Skin epidermis (tissue), 12 donors: ENCODE data around the gene WDFY4.

Experiments used
- H3K27ac ChIP-seq, 21 experiments: fragments of 200-600 bp; sonication (generic) in 11 of 21; one replicate each; pipeline ENCODE4 v1.5.0; 2020; ENCODE audit warnings: mild to moderate bottlenecking in 3 of 21, inconsistent platforms in 2 of 21, moderate library complexity in 2 of 21
- H3K4me3 ChIP-seq, 7 experiments: fragments of 200-600 bp; sonication (generic) in 2 of 7; one replicate each; pipeline ENCODE4 v1.5.0; 2020; ENCODE audit warnings: inconsistent platforms in 2 of 7, mild to moderate bottlenecking in 2 of 7, moderate library complexity in 1 of 7

The WDFY4 gene

DNA sequence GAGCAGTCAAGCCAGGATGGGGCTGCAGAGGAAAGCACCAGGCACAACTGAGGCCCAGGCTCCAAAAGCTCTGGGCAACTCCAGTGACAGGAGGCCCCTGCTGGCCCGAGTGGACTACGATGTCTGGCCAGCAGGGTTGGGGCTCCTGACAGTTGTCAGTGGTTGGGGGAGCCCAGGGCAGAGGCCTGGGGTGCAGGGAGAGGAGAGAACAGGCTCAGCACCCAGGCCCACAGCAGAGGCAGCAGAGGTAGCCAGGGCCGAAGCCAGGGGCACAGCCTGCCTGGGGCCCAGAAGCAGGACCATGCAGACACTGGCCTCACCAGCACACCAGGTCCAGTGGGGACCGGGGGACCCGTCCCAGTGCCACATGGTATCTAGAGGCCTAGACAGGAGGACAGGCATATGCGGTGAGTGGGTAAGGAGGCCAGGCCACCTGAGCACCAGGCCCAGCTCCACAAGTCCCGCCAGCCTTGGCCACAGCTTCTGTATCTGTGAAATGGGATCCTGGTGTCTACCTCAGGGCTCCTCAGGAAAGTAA is 301.0 kb downstream of the WDFY4 start:
- no peak overlapping the region for H3K27ac ChIP-seq
- no peak overlapping the region for H3K4me3 ChIP-seq

DNA sequence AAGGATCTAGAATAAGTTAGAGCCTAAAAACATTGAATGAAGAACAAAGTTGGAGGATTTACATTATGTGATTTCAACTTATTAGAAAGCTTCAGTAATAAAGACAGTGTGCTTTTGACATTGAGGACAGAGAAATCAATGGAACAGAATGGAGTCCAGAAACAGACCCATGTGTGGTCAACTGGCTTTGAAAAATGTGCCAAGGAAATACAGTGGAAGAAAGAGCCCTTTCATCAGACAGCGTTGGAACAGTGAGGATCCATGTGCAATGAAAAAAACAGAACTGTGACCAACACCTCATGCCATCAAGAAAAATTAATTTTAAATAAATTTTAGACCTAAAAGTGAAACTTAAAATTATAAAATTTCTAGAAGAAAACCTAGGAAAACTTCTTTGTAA is 305.6 kb downstream of the WDFY4 start:
- H3K27ac ChIP-seq: no peak overlapping the region

DNA sequence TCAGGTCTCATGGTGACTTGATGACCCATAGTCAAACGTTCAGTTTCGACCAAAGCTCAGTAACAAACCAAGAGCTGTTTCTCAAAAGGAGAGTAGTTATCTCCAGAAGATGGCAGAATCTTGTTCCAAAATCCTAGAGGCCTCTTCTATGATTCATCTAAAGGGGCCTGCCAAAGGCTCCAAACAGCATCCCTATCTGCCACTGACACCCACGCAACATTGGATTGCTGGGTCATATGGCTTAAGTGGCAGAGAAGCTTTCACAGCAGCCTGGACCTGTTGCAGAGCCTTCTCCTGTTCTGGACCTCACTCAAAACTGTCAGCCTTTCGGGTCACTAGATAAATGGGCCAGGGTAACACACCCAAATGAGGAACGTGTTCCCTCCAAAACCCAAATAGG is 309.0 kb downstream of the WDFY4 start:
- Histone ChIP-seq H3K4me3 (no peak overlapping the region), H3K27ac (no peak overlapping the region)

More for the DNA sequence above, 305.6 kb downstream of the WDFY4 start:
- H3K4me3 ChIP-seq: no peak overlapping the region

DNA sequence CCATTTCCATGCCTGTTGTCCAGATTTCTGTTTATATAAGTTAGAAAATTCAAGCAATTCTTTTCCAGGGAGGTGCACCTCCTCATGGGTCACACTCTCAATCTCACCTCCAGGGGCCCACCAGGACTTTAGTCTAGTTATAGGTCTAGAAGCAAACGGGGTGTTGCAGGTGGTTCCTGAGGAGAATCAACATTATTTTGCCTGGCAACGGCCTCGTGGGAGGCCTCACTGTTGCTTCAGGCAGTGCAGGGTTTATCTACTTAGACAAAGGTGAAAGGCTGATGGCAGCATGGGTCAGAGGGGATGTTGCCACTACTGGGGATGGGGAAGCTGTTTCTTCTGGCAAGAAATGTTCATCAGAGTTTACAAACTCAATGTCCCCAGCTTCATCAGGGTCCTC is 311.7 kb downstream of the WDFY4 start:
- Histone ChIP-seq H3K27ac (no peak overlapping the region), H3K4me3 (no peak overlapping the region)

DNA sequence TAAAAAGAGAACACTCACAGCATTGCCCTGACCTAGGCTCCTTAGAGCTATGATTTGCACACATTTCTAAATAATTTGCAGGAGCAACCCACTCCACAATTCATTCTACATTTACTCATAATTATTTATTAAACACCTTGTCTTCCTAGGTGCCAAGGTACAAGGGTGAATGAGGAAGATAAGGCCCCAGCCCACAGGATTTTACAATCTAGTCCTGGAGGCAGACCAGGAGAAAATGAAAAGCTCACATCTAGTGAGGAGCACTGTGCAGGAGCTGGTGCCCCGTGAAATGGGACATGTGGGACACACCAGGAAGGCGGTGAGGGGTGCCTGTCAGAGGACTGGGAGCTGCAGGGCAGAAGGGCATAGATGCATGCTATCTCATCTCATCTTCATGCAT is 314.7 kb downstream of the WDFY4 start:
- H3K4me3 ChIP-seq: no peak overlapping the region
- no peak overlapping the region for H3K27ac ChIP-seq

DNA sequence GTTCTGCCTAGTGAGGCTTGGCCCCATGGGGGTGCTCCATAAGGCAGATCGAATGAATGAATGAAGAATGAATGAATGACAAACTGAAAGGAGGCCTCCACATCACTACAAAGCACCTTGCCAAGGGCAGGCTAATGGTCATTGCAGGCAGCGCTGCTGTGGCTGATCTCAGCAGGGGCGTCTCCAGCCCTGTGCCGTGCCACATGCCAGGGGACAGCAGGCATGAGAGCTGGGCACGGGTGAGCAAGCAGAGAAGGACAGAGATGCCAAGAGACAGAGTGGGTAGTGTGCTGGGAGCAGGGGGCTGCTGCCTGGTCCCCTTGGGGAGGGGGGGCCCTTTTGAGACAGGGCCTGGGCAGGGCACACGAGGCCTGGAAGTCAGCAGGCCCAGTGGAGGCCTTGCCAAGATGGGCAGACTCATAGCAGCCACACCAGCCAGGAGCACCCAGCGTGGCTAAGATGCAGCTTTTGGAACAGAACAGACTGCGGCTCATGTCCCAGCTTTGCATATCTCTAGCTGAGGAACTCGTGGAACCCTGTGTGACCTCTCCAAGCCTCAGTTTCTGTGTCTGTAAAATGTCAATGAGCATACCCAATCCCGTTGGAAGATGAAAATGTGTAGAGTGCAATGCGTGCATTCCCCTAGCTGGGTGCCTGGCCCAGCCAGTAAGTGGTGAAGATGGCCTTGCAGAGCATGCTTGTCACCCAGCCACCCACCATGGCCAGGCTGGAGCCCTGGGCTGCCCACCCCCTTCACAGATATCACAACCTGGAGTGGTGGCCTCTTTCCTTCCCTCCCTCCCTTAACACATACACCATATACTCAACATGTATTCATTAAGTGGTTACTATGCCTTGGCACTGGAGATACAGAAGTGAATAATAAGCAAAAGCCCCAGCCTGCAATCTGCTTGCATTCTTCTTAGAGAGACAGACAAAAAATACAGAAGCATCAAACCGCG is 316.0 kb downstream of the WDFY4 start:
- Histone ChIP-seq H3K4me3 (no peak overlapping the region), H3K27ac (no peak overlapping the region)

DNA sequence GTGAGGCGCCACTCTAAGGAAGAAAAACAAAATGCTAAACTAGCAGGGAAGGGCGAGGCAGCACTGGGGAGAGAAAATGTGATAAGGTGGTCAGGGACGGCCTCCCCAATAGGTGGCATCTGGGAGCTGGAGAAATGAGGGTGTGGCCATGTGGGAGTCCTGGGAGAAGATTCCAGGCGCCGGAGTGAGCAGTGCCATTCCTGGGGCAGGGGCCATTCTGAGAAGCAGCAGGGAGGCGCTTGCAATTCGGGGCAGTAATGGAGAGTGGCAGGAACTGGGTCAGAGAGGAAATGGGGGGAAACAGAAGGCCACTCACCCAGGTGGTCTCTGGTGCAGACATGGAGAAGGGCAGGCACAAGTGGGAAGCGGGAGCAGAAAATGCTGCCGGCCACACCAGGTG is 316.7 kb downstream of the WDFY4 start:
- Histone ChIP-seq H3K4me3 (no peak overlapping the region), H3K27ac (no peak overlapping the region)

DNA sequence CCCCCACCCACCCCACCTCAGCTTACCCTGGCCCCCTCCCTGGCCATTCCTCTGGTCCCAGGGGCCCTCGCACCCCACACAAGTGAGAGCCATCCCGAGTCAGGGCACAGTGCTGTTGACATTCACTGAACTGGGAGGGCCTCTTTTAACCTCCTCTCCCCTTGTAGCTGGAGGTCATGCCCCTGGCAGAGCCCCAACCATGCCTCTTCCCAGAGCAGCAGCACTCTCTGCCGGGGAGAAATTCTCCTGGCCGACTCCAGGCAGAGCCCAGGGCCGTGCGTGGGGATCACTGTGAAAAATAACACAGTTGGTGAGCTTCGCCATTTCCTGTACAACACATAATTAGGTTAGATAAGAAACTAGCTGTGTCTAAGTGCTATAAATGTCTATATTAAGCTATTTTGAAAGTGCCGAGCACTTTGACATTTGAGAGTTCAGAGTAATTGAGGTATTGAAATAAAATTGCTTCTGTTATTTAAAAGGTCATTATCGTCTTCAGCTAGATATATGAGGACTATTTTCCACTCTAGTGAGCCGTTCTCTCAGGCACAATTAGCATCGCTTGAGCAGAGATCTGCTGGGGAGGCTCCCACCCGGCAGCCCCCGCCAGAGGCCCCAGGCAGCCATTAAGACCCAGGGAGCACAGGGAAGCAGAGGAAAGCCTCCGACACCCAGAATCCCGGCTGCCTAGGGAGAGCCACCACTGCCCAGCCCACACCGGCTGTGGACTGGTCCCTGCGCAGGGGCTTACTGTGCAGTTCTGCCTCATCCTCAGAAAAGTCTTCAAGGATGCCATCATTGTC is 317.4 kb downstream of the WDFY4 start:
- Histone ChIP-seq H3K4me3 (no peak overlapping the region), H3K27ac (no peak overlapping the region)

DNA sequence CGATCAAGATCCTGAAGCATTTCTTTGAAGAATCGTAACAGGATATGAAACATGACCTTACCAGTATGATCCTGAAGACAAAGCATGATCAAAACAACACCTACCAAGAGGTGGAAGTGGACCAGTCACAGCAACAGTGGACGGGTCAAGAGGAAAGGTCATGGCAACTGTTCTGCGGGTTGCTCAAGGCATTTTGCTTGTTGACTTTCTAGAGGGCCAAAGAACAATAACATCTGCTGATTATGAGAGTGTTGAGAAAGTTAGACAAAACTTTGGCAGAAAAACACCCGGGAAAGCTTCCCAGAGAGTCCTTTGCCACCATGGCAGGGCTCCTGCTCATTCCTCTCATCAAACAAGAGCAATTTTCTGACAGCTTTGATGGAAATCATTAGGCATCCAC is 320.6 kb downstream of the WDFY4 start:
- Histone ChIP-seq H3K4me3 (no peak overlapping the region), H3K27ac (no peak overlapping the region)

DNA sequence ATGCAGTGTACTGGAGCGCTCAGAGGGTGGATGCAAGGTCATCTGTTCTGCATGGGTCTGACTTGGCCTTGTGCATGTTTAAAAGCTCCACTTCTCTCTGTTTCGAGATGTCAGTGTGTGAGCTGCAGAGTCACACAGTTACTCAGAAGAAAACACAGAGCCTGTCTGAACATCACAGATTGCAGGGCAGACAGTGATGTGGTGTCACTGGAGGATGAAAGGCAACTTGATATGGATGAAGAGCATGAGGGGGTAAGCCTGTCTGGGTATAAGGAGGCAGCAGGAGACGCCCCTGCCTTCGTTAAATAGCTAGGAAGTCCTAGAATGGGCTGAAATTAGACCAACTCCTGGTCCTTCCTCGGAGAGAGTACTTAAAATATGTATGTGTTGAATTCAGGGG is 322.5 kb downstream of the WDFY4 start:
- Histone ChIP-seq H3K27ac (no peak overlapping the region), H3K4me3 (no peak overlapping the region)

DNA sequence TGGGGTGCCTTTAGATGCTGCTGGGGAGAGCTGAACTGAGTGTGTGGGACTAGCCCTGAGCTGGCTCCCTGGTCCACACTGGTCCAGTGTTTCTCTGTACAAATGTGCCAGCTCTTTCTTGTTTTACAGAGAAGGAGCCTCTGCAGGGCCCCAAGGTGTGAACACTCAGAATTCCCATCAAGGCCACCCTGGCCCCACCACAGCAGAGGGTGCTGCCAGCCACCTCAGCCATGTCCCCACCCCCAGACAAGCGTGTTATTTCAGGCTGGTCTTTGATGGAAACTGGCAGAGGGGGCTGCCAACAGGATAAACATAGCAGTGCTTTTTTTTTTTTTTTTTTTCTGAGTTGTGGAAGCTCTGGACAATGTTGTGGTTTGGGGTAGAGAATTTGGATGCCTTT is 323.4 kb downstream of the WDFY4 start:
- no peak overlapping the region for H3K27ac ChIP-seq
- no peak overlapping the region for H3K4me3 ChIP-seq

DNA sequence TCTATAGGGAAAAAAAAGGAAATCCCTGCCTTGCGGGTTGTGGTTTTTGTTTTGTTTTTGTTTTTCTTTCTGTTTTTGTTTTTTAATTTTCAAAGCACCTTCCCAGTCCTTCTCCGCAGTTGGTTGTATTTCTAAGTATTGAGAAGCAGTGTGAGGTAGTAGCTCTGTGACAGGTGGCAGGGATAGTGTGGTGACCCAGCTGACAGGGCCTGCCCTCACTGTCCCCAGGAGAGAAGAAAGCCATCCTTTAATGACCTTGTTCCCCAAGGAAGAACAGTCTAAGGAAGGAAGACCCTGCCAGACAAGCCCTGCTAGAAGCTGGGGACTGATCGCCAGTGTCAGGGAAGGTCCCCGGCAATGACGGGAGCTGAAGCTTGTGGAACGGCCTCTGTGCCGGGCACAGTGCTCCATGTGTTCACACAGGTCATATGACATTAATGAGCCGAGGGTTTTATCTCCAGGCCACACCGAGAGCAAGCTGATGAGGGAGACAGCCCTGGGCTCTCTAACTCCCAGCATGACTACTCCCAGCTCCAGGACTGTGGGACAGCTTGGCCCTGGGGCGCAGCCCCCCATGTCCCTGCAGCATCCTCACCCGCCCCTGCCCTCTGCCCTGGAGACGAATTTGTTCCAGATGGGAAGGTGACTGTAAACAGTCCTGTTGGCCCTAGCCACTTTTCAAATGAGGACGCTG is 324.0 kb downstream of the WDFY4 start:
- H3K27ac ChIP-seq: peak overlapping the region in 7 of 21 experiments; percentile 17 to 57 (median 39)
- H3K4me3 ChIP-seq: no peak overlapping the region

DNA sequence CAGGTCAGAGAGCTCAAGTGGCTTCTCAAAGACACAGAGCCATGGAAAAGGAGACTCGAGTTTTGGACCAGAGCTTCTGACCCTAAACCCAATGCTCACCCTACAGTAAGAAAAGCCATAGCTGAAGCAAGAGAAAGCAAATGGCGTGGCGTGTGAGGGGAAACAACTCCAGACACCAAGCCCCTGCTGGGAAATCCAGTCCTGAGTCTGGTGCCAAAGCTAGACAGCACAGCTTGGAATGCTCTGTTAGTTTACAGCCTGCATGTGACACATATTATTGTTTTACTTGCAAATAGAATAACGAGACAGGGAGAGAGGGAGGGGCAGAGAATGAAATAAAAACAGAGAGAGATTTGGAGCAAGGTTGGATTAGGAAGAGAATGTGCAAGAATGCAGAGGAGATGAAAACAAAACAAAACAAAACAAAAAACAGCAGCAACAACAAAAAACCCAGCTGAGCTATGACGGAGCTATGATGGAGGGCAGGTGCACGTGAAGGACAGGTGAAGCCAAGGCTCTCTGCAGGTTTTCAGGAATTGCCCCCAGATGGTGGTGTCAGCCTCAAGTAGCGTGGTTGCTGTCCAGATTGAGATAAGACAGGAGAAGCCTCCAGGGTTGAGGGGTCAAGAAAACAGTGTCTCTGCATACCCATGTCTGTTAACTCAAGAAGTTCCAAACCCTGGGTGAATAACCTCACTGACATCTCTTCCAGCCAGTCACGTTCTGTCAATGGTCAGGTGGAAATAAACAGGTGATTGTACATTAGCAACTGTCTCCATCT is 324.7 kb downstream of the WDFY4 start:
- peak overlapping the region in 5 of 21 experiments; percentile 17 to 57 (median 49) for H3K27ac ChIP-seq
- H3K4me3 ChIP-seq: no peak overlapping the region

DNA sequence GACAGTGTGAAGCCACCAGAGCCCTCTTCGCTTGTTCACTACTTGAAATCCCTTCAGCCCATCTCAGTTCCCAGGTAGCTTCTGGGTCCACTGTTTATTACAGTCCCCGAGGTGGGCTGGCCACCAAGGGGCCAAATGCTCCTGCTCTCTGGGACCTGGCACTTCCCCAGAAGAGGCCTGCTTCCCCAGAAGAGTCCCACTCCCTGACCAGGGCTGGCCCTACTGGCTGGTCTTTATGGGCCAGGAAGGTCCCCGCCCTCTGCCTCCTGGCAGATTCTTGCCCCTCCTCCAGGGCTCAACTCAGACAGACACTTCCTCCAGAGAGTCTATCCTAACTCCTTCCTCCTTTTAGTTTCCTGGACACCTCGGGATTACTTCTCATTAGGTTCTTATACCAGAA is 325.6 kb downstream of the WDFY4 start:
- H3K4me3 ChIP-seq: no peak overlapping the region
- no peak overlapping the region for H3K27ac ChIP-seq

DNA sequence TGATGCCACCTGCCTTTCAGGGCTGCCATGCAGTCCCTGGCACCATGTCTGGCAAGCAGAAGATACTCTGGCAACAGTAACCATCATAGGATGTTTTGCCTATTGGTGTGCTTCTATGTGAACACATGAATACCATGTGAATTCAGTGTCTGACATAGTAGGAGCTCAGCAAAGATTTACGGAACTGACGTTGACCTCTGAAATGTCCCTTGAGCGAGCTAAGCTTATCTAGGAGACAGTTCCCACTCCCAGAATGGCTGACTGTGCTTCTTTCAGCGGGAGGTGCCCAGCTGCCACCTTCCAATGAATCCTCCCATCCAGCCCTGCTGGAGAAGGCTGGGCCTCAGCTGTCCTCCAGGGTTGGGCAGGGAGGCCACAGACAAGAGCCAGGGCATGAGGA is 326.2 kb downstream of the WDFY4 start:
- Histone ChIP-seq H3K4me3 (no peak overlapping the region), H3K27ac (no peak overlapping the region)

DNA sequence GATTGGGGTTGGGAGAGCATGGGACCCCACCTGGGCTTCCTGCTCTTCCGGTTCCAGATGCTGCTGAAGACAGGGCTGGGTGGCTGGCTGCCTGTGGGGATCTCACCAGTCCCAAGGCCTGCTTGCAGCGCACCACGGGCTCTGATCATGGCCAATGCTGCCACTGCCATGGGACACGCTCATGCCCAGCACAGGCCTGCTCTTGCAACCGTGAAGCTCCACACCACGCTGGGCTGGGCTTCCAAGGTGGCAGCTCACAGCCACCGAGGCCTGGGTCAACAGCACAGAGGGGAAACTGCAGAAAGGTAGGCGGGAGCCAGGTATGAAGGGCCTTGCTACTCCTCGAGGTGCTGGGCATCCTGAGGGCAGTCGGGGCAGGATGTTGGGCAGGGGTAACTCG is 327.1 kb downstream of the WDFY4 start:
- no peak overlapping the region for H3K4me3 ChIP-seq
- no peak overlapping the region for H3K27ac ChIP-seq

DNA sequence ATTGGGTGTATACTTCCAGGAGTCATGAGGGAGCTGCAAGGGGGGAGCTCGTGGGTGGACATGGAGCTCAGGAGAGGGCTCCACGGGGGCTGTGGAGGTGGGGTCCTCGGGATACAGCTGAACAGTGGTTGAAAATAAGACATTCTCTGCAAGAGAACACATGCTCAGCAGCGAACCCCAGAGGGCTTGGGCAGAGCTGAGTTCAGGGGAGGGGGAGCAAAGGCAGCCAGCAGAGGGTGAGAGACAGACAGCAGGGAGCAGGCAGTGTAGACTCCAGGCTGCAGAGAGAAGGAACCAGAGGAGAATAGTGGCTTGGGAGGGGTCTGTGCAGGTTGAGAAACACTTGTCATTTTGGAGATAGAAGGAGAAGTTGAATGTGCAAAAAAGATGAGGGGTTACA is 327.9 kb downstream of the WDFY4 start:
- Histone ChIP-seq H3K4me3 (no peak overlapping the region), H3K27ac (peak overlapping the region in 1 of 21 experiments; percentile 30)

DNA sequence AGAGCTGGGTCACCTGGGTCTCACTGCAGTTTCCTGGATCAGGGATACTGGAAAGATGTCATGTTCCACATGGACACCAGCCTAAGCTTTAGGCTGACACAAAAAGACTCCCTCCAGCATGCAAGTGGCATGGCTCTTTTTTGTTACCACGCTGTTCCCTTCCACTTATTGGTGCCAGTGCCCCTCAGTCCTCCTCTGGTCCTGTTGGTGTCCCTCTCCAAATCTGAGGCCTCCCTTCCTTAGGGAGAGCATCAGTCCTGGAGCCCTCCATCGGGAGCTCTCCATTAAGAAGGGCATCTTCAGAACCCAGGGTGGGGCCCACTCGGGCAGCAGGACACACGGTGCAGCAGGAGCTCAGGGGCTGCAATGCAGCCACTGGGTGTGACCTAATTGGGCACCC is 331.0 kb downstream of the WDFY4 start:
- Histone ChIP-seq H3K27ac (no peak overlapping the region), H3K4me3 (no peak overlapping the region)

DNA sequence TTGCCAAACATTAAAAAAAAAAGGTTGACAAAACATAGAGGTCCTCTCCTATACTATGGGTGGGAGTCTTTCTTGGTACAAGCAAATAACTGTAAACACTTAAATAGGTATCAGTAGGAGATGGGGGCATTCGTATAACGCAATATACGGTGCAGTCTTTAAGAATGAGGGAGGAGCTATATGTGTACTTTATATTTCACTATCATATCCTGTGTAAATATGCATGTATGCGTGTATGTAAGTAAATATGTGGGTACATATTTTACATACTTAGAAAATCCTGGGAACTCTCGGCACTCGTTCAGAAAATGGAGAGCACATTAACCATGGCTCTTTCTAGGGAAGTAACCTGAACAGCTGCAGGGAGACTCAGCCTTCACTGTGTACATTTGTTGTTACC is 337.0 kb downstream of the WDFY4 start:
- H3K27ac ChIP-seq: no peak overlapping the region
- no peak overlapping the region for H3K4me3 ChIP-seq
